Eye (tissue), 1 donor: ENCODE data around the gene STK32C.

Experiments
- DNase-seq: peaks from one replicate; pipeline ENCODE4 v3.0.0-alpha.2; 2015

The STK32C gene

GRCh38 chr10:132264306-132264950 is 43.3 kb downstream of the STK32C start:
- DNase-seq, result no peak

GRCh38 chr10:132263866-132264265 is 43.9 kb downstream of the STK32C start:
- no peak for DNase-seq

- DNase-seq, result no peak
These were observed 47.9 kb downstream of the STK32C start for GRCh38 chr10:132259702-132260482.

- DNase-seq, result no peak
These were observed 49.3 kb downstream of the STK32C start for GRCh38 chr10:132258423-132258822.

GRCh38 chr10:132257907-132258306 is 49.8 kb downstream of the STK32C start:
- DNase-seq, result no peak

GRCh38 chr10:132257271-132257670 is 50.5 kb downstream of the STK32C start:
- DNase-seq, result no peak

- no peak for DNase-seq
These were observed 50.9 kb downstream of the STK32C start for GRCh38 chr10:132256866-132257265.

GRCh38 chr10:132255489-132256344 is 52.0 kb downstream of the STK32C start:
- no peak for DNase-seq

GRCh38 chr10:132254841-132255240 is 52.9 kb downstream of the STK32C start:
- no peak for DNase-seq

- DNase-seq, result no peak
These were observed 54.6 kb downstream of the STK32C start for GRCh38 chr10:132253092-132253687.

- DNase-seq, result no peak
These were observed 55.3 kb downstream of the STK32C start for GRCh38 chr10:132252412-132252811.

- no peak for DNase-seq
These were observed 55.8 kb downstream of the STK32C start for GRCh38 chr10:132251928-132252327.

GRCh38 chr10:132250481-132251475 is 57.0 kb downstream of the STK32C start:
- no peak for DNase-seq

GRCh38 chr10:132249824-132250375 is 57.9 kb downstream of the STK32C start:
- DNase-seq, result no peak

GRCh38 chr10:132249226-132249724 is 58.5 kb downstream of the STK32C start:
- no peak for DNase-seq

- no peak for DNase-seq
These were observed 59.1 kb downstream of the STK32C start for GRCh38 chr10:132248455-132249225.

- DNase-seq, result peak; percentile 72
These were observed 59.8 kb downstream of the STK32C start for GRCh38 chr10:132247943-132248342.

- no peak for DNase-seq
These were observed 61.5 kb downstream of the STK32C start for GRCh38 chr10:132246296-132246695.

GRCh38 chr10:132245056-132245455 is 62.7 kb downstream of the STK32C start:
- peak; percentile 75 for DNase-seq

GRCh38 chr10:132243626-132244025 is 64.1 kb downstream of the STK32C start:
- DNase-seq, result no peak
